ENCODE measurements around the gene SPATA31C2.
"Not testable (repeated sequence)": the region's sequence is repeated elsewhere in the genome, so short reads cannot be mapped to it uniquely, and the experiment has no call there.

Gene SPATA31C2

DNA sequence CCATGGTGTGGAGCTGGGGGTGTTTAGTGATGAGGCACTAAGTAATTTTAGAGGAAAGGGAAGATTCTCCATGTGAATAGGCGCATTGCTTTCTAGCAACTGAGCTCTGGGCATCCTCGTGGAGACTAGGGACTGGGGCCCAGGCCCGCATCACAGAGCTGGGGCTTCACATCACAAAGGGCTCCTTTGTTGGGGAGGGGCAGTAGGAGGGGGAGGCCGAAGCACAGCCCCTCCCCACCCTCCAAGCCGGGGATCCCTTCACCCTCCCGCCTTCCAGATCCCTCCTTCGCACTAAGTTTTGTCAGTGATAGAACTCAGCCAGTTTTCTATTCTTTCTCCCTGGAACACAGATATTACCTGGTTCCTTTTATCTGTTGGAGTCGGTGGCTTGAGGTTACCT lies at the start of gene SPATA31C2:
TSS of gene SPATA31C2 (minus strand) at position 101 of the 400 bp plus-strand sequence. CDS start at position 72, 29 bp downstream.
- DNase-seq (ENCODE audit: low read depth in 2 of 2), result not testable (repeated sequence)

DNA sequence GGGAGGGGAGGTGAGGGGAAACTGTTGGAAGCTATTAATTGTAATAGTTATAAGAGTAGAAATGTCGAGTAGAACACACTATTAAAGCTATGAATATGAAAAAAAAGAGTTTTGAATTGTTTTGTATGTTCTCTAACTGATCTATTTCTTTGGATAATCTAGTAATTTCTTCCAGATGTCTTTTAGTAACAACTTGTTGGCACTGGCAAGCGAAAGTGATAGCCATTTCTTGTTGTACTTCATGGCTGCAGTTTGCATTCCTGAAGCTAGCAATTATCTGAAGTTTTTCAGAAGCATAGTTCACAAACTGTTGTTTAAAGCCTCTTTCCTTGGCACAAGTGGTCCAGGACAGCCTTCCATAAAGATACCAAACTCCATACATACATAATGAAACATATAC lies 49.4 kb upstream of the SPATA31C2 start:
- no peak for DNase-seq (ENCODE audit: low read depth in 2 of 2)

DNA sequence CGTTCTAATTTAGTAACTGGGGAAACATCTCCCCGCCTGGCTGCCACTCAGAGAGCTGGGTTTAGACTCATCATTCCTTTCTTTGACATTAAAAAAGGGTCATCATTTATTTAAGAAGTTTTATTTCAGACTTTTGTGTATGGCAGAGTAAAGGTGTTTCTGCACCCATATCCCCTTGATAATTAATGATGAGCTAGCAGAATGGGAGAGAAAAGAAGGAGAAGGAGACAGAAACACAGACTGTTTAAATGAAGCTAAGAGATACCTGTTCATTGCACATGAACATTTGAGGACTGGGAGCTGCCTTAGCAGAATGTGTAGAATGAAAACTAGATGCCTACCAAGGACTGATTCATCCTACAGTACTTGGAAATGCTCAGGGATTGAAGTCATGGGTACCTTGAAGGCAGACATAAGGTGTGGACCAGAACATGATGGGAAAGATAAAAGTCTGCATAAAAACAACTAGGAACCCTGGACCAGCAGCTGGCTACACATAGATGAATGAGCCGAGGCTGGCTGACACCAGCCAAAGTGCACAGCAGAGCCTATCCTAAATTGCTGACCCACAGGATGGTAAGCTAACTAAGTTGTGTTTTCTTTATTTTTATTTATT lies 48.3 kb upstream of the SPATA31C2 start:
- DNase-seq (ENCODE audit: low read depth in 2 of 2), result no peak

DNA sequence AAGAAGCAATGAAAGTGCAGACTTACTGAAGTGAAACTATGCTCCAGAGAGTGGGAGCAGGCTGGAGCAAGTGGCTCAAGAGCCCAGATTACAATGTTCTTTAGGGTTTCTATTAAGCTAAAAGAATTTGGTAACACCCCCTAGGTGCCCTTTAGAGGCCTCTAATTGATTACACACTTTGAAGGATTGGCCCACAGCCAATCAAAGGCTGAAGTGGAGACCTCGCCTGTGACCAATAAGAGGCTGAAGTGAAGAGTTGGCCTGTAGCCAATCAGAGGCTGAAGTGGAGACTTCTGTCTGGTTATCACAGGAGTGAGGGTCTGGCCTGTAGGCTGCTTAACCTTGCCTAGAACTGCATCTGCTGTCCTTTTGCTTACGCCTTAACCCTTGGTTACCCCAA lies 46.7 kb upstream of the SPATA31C2 start:
- DNase-seq (ENCODE audit: low read depth in 2 of 2), result no peak

DNA sequence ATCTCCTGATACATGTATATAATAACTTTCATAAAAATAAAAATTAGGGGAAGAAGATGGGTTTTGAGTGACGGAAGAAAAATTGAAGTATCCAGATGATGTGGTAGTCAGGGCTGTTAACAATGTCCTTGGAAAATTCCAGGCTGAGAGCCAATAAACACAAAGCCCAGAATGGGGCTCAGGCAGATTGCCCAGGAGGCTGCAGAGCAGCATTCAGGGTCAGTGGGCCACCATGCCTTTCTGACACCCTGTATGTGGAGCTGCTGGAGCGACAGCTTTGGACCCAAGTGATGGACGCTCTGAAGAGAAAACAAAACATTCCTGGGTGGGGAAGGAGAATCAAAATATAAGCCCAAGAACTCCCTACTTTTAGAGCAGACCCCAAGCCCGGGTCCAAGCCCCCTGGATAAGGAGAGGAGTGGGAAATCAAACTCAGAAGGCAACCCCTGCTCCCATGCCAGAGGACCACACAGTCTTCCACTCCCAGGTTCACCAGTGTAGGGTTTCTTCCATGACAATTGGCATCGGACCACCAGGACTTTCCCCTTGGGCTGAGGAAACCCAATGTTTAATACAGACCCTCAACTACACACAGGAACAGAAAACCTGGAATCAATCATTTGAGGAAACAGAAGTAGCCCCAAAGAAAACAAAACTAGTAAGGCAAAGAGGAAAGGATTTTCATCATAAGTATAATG lies 45.7 kb upstream of the SPATA31C2 start:
- DNase-seq (ENCODE audit: low read depth in 2 of 2), result no peak

DNA sequence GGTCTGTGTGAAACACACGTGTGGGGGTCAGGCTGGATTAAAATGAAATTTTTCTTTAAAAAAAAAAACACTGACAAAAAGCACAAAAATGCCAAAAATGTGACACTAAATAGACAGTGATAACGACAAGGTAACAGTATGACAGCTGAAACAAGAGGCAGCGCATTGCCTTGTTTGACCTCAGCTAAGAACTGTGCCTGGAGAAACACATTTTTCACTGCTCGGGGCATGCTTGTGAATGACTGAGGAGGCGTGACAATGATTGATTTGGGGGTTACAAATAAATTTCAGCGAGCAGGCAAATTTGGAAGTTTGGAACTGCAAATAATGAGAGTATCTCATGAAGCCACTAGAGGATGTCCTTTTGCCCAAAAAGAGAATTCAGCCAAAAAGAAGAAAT lies 44.2 kb upstream of the SPATA31C2 start:
- no peak for DNase-seq (ENCODE audit: low read depth in 2 of 2)

DNA sequence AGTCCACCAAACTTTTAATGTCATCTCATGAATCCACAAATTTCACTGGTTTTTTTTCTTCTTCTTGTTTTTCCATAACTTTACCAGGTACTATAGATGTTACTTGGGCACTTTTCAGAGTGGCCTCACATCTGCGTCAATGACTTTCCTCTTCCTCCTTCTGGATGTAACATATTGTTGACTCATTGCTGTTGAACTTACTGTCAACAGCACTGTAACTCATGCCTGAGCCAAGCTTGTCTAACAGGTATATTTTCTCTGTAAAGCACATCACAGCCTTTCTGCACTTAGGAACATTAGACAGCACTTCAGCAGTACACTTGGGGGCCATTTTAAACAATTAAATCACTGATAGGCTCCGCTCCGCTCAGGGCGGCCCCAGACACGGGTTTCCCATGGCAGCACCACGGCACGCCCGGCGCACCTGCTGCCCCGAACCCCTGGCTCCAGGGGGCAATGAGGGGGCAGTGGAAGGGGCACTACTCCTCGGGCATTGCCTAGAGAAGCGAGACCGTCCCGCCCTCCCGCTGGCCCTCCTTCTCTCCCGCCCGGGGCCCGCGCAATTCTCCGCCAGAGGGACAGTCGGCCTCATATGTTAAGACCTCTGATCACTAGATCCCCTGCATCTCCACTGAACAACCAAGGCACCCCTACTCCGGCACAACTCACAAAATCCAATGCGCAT lies 41.9 kb upstream of the SPATA31C2 start:
- DNase-seq (ENCODE audit: low read depth in 2 of 2), result no peak

DNA sequence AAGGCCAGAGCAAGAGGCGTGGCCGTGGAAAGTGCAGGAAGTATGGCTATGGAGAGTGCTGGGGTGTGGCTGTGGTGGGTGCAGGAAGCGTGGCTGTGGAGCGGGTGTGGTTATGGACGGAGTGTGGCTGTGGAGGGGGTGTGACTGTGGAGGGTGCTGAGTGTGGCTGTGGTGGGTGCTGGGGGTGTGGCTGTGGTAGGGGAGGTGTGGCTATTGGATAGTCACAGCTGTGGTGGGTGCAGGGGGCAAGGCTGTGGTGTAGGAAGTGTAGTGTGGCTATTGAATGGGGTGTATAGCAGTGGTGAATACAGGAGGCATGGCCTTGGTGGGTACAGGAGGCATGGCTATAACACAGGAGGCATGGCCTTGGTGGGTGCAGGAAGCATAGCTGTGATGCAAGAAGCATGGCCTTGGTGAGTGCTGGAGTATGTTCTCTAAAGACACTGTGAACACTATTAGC lies 40.8 kb upstream of the SPATA31C2 start:
- DNase-seq (ENCODE audit: low read depth in 2 of 2), result no peak

DNA sequence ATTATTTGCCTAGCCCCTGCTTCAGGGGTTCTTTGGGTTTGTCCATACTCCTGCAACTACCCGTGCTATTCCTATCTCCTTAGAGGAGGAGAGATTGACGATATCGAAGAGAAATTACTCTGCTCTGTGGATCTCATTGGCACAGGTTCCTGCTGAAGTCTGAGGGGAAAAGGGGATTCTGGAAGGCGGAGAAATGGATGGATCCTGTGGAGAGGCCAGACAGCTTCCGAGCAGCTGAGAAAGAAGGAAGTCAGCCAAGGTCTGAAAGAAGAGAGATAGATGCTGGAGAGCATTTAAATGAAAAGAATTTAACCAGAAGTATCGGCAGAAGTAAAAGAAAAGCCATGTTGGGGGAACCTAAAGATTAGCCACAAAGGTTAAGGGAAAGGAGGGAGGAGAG lies 40.4 kb upstream of the SPATA31C2 start:
- no peak for DNase-seq (ENCODE audit: low read depth in 2 of 2)

DNA sequence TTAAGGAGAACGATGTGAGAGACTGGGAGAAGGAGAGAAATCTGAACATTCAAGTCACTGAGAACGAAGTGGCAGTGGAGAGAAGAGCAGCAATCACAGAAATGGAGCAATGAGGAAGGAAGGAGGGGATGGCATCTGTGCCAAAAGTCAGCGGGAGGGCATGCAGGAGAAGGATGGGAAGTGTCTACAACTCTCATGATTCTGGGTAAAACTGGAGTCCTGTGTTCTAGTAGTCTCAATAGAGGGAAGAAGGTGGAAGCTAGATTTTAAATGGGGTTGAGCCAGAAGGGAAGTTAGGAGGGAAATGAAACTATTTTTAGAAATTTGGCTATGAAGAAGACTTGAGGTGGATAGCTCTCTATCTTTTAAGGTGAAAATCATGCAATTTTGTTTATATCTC lies 39.1 kb upstream of the SPATA31C2 start:
- DNase-seq (ENCODE audit: low read depth in 2 of 2), result no peak

DNA sequence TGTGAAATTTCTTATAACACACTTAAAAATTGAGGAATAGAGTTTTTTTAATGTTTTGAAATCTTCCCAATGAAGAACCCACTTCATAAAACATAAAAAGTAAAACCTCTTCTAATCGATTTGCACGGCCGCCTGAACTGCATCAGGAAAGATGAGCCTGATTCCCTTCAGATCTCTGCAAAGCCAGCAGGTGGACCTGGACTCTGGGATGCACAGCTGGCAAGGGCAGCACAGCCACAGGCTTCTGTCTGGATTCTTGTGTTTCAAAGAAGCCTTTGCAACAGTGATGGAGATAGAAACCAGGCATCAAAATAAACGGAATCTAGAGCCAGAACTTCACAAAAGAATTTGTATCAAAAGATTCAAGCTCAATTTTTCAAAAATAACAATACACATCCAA lies 36.0 kb upstream of the SPATA31C2 start:
- DNase-seq (ENCODE audit: low read depth in 2 of 2), result no peak

DNA sequence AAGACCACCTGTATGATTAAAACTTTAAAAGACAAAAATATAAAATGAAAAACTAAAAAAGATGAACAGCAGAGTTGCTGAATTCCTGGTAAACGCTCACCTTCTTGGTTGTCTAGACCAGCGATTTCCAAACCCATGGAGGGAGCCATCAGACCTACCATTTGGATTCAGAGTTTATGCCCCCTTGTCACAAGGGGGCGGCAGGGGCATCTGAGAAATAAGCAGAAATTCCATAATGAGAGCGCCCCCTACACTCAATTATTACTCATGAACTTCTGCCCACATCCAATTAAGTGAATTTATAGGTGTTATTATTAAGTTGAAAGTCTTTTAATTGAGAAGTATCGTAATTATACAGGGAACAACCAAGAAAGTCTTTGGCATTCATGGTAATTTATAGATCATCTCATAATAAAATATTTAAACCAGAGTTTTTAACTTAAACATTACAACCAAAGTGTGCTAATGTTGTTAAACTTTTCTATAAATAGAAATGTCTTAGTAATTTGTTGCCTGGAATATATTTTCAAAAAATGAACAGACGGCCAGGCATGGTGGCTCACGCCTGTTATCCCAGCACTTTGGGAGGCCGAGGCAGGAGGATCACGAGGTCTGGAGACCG lies 35.2 kb upstream of the SPATA31C2 start:
- DNase-seq (ENCODE audit: low read depth in 2 of 2), result peak in 1 of 2 experiments; percentile 17

DNA sequence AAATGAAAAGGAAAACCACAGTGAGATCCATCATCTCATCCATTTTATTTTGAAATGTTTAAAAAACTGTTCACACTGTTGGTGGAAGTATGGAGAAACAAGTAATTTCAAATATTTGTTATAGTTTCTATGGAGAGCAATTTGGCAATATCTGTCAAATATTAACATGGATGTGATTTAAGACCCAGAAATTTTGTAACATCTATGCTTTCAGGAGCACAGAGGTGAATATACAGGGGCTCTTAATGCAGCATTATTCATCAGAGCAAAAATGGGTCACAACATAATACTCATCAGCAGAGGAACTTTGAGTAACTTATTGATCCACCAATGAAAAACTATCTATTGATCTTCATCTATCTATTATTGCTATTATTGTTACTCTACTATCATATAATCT lies 31.4 kb upstream of the SPATA31C2 start:
- no peak for DNase-seq (ENCODE audit: low read depth in 2 of 2)

DNA sequence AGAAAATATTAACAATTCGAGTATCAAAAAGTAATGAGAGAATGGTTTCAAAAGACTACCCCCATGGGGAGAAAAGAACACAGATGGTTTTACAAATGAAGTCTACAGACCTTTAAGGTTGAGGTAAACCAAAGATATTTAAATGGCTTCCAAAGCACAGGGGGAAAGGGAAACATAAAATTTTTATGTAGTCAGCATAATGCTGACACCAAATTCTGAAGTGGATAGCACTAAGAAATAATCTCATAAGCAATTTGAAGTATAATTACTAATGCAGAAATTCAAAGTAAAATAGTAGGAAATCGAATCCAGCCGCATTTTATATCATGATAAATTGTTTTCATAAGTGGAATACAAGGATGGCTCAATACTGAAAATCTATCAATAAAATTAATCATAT lies 30.3 kb upstream of the SPATA31C2 start:
- no peak for DNase-seq (ENCODE audit: low read depth in 2 of 2)

DNA sequence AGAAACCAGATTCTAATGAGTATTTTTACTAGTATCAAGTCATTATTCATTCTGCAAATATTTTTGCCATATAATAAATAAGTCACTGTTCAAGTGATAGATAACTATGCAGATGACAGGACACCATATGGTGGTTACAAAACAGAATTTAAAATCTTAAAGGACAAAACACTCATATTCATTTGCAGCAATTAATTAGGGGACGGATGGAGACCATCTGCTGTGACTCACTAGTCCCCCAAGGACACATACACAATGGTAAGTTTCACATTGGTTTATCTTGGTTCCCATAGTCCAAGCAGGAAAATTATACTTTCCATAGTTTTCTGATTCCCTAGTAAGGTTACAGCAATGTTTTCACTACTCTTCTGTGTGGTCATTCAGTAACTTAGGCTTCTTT lies 28.4 kb upstream of the SPATA31C2 start:
- DNase-seq (ENCODE audit: low read depth in 2 of 2), result no peak

DNA sequence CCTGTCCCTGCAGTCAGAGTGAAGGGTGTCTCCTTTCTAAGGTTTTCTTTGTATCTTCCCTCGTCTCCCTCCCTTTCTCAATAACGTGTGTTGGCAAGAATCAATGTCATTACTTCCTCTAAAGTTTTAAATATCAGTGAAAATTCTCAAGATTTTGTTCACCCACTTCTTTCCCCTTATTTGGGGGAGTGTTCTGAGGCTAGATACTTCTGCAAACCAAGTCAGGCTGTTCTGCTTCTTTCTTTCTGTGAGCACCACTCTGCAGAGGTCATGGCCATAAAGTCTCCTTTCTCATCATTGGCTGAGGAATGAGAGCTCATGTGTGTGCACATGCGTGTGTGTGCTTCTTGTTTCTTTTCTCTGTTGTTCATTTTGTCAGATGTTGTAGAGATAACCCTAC lies 26.6 kb upstream of the SPATA31C2 start:
- DNase-seq (ENCODE audit: low read depth in 2 of 2), result no peak

DNA sequence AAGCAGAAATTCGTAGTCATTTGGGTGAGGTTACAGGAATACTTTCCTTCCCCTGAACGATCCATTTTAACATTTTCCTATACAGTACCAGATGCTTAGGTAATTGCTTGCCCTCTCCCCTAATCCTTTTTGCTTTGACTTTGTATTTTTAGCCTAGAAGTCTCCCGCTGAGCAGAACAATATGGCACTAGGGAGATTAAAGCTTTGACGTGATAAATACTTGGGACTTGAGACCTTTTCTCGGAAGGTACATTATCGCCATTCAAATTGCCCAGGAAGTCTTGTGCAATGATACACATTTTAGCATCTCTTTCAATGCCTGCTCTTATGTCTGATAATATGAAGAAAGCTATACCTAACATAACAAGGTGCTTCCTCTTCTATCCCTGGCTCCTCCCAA lies 22.9 kb upstream of the SPATA31C2 start:
- DNase-seq (ENCODE audit: low read depth in 2 of 2), result no peak

DNA sequence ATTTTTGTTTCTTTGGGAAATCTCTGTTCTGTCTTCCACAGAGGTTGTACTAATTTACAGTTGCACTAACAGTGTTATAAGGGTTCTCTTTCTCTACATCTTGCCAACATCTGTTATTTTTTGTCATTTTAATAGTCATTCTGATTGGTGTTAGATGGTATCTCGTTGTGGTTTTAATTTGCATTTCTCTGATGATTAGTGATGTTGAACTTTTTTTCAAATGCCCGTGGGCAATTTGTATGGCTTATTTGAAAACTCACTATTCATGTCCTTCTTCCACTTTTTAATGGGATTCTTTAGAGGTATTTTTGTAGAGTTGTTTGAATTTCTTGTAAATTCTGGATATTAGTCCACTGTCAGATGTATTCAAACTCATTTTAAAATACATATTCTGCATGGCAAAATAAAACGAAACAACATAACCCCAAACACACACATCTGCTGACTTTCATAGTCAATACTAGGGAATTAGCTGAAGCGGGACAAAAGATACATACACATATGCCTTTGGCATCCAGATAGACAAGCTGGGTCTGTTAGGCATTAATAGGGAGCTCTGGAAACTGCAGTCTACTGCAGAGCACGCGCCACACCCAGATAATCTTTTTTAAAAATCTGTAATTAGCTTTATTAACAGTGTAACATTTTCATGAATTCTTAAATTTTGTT lies 5.8 kb upstream of the SPATA31C2 start:
- no peak for DNase-seq (ENCODE audit: low read depth in 2 of 2)

DNA sequence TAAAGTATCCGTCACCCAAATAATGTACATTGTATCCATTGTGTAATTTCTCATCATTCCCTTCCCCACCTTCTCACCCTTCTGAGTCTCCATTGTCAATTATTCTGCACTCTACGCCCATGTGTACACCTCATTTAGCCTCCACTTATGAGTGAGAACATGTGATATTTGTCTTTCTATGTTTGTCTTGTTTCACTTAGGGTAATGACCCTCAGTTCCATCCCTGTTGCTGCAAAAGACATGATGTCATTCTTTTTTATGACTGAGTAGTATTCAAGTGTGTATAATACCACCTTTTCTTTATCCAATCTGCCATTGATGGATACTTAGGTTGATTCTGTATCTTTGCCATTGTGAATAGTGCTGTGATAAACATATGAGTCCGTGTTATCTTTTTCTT lies 4.9 kb upstream of the SPATA31C2 start:
- DNase-seq (ENCODE audit: low read depth in 2 of 2), result no peak

DNA sequence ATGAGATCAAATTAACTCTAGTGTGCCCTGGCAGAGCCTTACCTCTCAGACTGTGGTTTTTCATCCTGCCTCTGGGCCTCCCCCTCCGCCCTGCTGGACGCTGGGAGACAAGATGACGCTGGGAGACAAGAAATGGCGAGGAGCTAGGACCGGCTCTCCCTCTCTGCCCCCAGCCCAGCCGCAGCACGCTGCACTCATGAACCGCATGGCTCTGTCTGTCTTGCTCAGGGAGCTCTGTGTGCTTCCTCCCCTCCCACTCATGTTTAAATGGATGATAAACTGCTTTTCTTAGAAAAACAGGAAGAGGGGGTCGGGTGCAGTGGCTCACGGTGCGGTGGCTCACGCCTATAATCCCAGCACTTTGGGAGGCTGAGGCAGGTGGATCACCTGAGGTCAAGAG lies 4.7 kb downstream of the SPATA31C2 start:
- not testable (repeated sequence) for DNase-seq (ENCODE audit: low read depth in 2 of 2)

DNA sequence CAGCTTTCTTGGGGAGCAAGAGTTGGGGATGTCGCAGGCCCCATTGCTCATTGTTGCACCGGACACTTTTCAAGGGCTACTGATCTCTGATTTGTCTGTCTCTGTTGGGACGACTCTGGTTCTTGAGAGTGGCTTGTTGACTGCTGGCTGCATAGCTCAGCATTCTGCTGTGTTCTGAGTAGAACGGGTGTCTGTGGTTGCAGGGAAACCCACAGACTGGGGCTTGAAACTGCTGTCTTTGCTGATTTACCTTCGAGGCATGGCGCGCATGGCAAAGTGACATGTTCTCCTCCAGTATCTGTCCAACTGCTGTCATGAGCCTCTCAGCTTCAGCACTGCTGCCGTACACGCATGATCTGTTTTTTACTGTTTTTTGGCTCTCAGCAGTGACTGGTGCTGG lies 8.7 kb downstream of the SPATA31C2 start:
- DNase-seq (ENCODE audit: low read depth in 2 of 2), result not testable (repeated sequence)

DNA sequence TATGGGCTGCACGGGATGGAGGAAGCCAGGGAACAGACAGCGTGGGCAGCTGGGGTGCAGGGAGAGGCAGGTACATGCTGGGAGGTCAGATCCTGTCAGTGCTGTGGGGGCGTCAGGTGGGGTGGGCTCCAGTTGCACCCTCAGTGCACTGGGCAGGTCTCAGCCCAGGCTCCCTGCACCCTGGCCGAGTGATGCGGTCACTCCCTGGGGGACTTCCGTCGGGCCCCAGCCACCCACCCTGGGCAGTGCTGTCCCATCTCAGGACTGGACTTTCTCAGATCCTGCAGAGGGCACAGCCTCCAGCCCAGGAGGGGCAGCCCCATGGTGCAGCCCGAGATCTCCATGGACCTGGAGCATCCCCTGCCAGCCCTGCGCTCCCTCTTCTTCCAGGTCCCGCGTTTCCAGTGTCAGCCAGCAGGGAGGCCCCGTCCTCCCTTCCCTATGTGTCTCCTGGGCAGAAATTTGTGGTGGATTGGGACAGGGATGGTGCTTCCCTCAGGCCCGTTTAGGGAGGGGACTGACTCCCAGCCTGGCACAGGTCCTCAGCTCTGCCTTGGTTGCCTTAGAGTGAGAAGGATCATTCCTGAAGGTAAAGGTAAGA lies 10.5 kb downstream of the SPATA31C2 start:
- DNase-seq (ENCODE audit: low read depth in 2 of 2), result not testable (repeated sequence)

Measured in stimulated activated CD4-positive, alpha-beta T cell treated with anti-CD3 and anti-CD28 coated beads, Interleukin-12 subunit alpha, Interleukin-12 subunit beta, amount 100 ng/mL, for 24 hours (primary cell).